ENCODE results near the gene FAM240B. TPM values are rescaled to one million over a fixed set of nuclear protein-coding genes. Genes with fewer than 3 reads are reported as not detected.

The FAM240B gene
- polyA plus RNA-seq, 3 donors, result not detected

DNA sequence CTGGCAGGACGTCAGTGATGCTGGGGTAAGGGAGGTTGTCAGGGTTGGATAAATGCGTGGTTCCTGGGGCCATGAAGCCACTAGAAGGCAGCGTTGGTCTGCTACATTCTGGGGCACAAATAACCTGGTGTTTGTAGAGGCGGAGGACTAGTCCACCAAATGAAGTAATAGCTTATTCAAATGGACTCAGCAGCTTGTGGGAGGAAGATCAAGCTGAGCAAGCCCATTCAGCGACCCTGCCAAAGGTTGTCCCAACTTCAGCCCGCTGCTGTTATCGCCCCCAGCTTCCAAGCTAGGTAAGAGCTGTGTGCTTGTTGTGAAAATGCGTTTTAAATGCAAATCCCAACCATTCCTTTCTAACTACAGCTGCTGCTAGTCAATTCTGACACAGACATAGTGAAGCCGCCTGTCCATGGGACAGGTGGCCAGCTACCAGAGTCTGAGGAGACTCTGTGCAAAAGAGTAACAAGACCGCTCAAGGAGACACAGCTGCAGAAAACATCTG lies 7.6 kb upstream of the FAM240B start:
- no peaks in the 10 kb centered on the region for H3K36me3 Mint-ChIP-seq
- Histone ChIP-seq H3K4me2 (replicated peaks; ENCODE audit: extremely low read depth, low read length, poor library complexity, severe bottlenecking) (no peak overlapping the region), H3K9ac (ENCODE audit: insufficient read depth, low read length, poor library complexity, severe bottlenecking) (no peak overlapping the region), H3K9me3 (replicated peaks in 1 of 2; ENCODE audit: control insufficient read depth in 1 of 2, insufficient read depth in 1 of 2, low read length in 2 of 2) (no peaks in the 10 kb centered on the region), H3K4me3 (replicated peaks in 1 of 3; ENCODE audit: low read depth in 2 of 3, low read length in 3 of 3) (no peak overlapping the region), H4K20me1 (ENCODE audit: insufficient read depth, low read length) (no peaks in the 10 kb centered on the region), H3K36me3 (replicated peaks in 1 of 2; ENCODE audit: control insufficient read depth in 1 of 2, insufficient read depth in 2 of 2, low read length in 2 of 2) (no peaks in the 10 kb centered on the region), H2AFZ (ENCODE audit: insufficient read depth, low read depth, low read length, poor library complexity, severe bottlenecking) (no peak overlapping the region), H3K79me2 (ENCODE audit: insufficient read depth, low read length) (no peaks in the 10 kb centered on the region), H3K27me3 (ENCODE audit: control insufficient read depth in 2 of 2, insufficient read depth in 2 of 2, low read length in 2 of 2) (no peaks in the 10 kb centered on the region), H3K27ac (ENCODE audit: low read depth in 1 of 2, low read length in 2 of 2) (no peak overlapping the region), H3K4me1 (ENCODE audit: control insufficient read depth in 1 of 2, insufficient read depth in 2 of 2, low read length in 2 of 2) (no peaks in the 10 kb centered on the region)
- H3K27ac Mint-ChIP-seq, result no peak overlapping the region
- 48% methylated on average over 6 of the region's 10 CpGs for WGBS (ENCODE audit: insufficient coverage)
- DNase-seq, result no peak
- intact Hi-C loops (cut with micrococcal nuclease), result no loop called here
- H3K27me3 Mint-ChIP-seq (ENCODE audit: low read depth in 3 of 3), result peaks cover 6 to 9% (median 6%) of the 10 kb centered on the region in 3 donors
- H3K9me3 Mint-ChIP-seq, result peaks cover 0 to 6% (median 0%) of the 10 kb centered on the region in 7 donors
- no peak overlapping the region for H3K4me3 Mint-ChIP-seq
- TF ChIP-seq, protein P1, sequence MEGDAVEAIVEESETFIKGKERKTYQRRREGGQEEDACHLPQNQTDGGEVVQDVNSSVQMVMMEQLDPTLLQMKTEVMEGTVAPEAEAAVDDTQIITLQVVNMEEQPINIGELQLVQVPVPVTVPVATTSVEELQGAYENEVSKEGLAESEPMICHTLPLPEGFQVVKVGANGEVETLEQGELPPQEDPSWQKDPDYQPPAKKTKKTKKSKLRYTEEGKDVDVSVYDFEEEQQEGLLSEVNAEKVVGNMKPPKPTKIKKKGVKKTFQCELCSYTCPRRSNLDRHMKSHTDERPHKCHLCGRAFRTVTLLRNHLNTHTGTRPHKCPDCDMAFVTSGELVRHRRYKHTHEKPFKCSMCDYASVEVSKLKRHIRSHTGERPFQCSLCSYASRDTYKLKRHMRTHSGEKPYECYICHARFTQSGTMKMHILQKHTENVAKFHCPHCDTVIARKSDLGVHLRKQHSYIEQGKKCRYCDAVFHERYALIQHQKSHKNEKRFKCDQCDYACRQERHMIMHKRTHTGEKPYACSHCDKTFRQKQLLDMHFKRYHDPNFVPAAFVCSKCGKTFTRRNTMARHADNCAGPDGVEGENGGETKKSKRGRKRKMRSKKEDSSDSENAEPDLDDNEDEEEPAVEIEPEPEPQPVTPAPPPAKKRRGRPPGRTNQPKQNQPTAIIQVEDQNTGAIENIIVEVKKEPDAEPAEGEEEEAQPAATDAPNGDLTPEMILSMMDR (IDR thresholded peaks at IDR 0.05), result no peak
- no peaks in the 10 kb centered on the region for H3K4me1 Mint-ChIP-seq

DNA sequence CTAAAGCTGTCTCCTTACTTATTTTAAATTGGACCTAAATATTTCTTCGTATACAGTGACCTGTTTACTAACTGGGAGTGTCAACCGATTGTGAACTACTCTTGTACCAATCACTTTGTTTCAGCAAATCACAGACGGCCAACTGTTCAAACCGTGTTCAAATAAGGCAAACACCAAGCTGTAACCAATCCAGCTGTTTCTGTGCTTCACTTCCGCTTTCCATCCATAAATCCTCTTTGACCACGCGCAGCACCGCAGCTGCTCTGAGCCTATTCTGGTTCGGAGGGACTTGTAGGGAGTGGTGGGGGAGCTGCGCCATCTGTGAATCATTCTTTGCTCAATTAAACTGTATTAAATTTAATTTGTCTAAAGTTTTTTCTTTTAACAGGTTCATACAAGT lies 4.8 kb upstream of the FAM240B start:
- Histone ChIP-seq H3K9ac (ENCODE audit: insufficient read depth, low read length, poor library complexity, severe bottlenecking) (no peak overlapping the region), H3K4me1 (ENCODE audit: control insufficient read depth in 1 of 2, insufficient read depth in 2 of 2, low read length in 2 of 2) (no peaks in the 10 kb centered on the region), H3K9me3 (replicated peaks in 1 of 2; ENCODE audit: control insufficient read depth in 1 of 2, insufficient read depth in 1 of 2, low read length in 2 of 2) (no peaks in the 10 kb centered on the region), H2AFZ (ENCODE audit: insufficient read depth, low read depth, low read length, poor library complexity, severe bottlenecking) (no peak overlapping the region), H3K27ac (ENCODE audit: low read depth in 1 of 2, low read length in 2 of 2) (no peak overlapping the region), H3K36me3 (replicated peaks in 1 of 2; ENCODE audit: control insufficient read depth in 1 of 2, insufficient read depth in 2 of 2, low read length in 2 of 2) (no peaks in the 10 kb centered on the region), H4K20me1 (ENCODE audit: insufficient read depth, low read length) (no peaks in the 10 kb centered on the region), H3K79me2 (ENCODE audit: insufficient read depth, low read length) (no peaks in the 10 kb centered on the region), H3K27me3 (ENCODE audit: control insufficient read depth in 2 of 2, insufficient read depth in 2 of 2, low read length in 2 of 2) (no peaks in the 10 kb centered on the region), H3K4me3 (replicated peaks in 1 of 3; ENCODE audit: low read depth in 2 of 3, low read length in 3 of 3) (no peak overlapping the region), H3K4me2 (replicated peaks; ENCODE audit: extremely low read depth, low read length, poor library complexity, severe bottlenecking) (no peak overlapping the region)
- intact Hi-C loops (cut with micrococcal nuclease), result no loop called here
- H3K27me3 Mint-ChIP-seq (ENCODE audit: low read depth in 3 of 3), result peaks cover 6 to 7% (median 6%) of the 10 kb centered on the region in 3 donors
- H3K36me3 Mint-ChIP-seq, result no peaks in the 10 kb centered on the region
- no peak for DNase-seq
- H3K9me3 Mint-ChIP-seq, result peaks cover 0 to 1% (median 0%) of the 10 kb centered on the region in 7 donors
- H3K4me3 Mint-ChIP-seq, result no peak overlapping the region
- no peaks in the 10 kb centered on the region for H3K4me1 Mint-ChIP-seq
- no peak overlapping the region for H3K27ac Mint-ChIP-seq
- TF ChIP-seq, protein P1 (IDR thresholded peaks at IDR 0.05), result no peak
- WGBS (ENCODE audit: insufficient coverage), result 76% methylated on average over 3 of the region's 10 CpGs
